GM18909 (cell line): ENCODE measurements around the gene NEUROD1.
A peak's percentile ranks its signal among the peaks of the same experiment; 100 is the strongest.

Experiments
- ATAC-seq: cut with Tn5 transposase; IDR thresholded peaks from one replicate; pipeline ENCODE4 v1.9.1; 2021; ENCODE audit warnings: mild to moderate bottlenecking; ENCODE audit not compliant: unreplicated experiment, poor library complexity

The NEUROD1 gene

DNA sequence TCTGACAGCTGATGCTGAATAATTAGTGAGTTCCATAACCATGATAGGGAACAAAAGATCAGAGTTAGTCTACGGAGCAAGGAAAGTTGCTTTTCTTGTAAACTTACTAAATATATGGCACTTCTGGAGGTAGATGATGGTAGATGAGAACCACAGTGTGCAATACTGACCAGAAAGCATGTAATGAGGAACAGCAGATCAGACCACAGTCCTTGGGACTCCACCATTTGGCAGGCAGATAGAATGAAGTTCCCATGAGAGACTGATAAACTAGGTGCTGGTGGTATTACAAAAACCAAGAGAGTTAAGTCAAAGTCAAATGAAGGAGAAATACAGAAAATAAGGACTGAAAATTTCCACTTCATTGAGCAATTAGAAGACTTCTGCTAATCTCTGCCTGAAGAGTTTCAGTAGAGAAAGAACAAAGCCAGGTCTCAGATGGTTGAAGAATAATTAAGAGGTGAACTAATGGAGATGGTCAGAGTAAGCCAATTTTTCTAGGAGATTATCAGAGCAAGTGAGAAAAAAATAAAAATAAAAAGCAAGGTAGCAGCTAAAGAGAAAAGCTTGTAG is 33.8 kb downstream of the NEUROD1 start:
- peak; percentile 44 for ATAC-seq

DNA sequence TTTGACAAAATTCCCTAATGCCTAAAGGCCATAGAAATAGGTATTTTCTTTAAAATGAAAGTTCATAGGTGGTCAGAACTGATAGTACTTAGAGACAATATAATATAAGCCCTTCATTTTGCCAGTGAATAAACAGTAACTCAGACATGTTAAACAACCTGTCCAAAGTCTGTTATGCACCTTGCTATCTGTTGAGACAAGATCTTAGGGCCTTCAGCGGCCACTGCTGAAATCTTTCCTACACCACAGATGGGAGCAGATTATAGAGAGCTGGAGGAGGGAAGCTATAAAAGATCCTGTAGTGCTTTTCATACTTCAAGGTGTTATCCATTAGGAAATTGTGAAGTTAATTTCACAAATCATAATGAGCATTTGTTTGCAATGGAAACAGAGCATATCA is 37.2 kb downstream of the NEUROD1 start:
- ATAC-seq, result no peak

DNA sequence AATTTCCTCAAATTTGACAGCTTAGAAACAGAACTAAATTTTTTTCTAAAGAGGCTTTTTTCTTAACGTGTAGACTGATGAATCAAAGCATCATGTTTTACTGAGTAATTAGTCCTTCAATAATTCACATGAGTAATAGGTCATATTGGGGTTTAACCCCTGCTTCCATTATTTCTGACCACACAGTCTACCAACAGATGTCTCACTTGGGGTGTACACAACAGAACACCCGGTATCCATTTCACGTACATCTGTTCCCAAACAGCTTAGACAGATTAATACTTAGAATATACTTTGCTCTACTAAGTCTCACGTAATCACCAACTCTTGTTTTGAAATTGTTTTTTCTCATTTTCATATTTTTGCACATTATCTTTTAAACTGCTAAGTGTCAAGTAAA is 38.2 kb downstream of the NEUROD1 start:
- ATAC-seq, result no peak

DNA sequence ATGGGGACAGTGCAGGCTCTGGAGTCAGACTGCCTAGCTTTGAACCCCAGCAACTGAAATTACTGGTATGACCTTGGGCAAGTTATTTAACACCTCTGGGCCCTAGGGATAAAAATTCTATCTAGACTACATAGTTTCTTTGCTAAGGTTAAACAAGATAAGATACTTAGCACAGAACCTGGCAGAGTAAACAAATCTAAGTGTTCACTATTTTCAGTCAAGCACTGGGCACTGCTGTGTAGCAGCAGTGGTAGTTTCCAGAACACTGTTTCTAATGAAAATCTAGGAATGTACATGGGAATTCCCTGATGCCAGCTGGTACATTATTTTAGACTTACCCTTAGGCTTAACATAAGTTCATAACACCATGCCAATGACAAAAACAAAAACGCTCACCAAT is 40.6 kb downstream of the NEUROD1 start:
- no peak for ATAC-seq

DNA sequence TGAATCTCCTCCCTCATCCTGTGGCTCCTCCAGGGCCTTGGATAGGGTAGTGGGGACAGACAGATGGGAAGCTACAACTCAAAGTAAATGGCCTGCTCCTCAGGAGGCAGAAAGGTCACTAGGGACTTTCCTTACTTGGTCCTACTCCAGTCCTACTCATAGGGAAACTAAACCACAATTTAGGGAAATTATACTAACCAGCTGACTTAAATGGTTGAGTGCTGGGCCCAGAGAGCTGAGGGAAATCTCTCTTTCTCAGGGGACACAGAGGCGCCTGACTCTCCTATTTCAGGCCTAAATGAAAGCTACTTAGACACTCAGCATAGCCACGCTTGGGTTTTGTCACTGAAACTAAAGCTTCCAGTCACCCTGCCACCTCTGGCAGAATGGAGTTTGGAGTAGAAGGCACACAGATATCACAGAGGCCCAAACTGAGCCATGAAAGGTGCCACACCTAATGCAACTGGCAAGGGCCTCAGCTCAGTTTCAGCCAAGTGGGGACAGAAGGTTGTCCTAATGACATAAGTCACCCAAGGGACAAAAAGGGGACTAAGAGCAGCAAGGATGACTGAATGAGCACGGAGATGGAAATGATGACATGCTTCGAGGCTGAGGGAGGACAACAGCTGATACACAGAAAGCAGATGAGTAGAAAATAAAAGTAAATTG is 47.5 kb downstream of the NEUROD1 start:
- ATAC-seq, result peak; percentile 69

DNA sequence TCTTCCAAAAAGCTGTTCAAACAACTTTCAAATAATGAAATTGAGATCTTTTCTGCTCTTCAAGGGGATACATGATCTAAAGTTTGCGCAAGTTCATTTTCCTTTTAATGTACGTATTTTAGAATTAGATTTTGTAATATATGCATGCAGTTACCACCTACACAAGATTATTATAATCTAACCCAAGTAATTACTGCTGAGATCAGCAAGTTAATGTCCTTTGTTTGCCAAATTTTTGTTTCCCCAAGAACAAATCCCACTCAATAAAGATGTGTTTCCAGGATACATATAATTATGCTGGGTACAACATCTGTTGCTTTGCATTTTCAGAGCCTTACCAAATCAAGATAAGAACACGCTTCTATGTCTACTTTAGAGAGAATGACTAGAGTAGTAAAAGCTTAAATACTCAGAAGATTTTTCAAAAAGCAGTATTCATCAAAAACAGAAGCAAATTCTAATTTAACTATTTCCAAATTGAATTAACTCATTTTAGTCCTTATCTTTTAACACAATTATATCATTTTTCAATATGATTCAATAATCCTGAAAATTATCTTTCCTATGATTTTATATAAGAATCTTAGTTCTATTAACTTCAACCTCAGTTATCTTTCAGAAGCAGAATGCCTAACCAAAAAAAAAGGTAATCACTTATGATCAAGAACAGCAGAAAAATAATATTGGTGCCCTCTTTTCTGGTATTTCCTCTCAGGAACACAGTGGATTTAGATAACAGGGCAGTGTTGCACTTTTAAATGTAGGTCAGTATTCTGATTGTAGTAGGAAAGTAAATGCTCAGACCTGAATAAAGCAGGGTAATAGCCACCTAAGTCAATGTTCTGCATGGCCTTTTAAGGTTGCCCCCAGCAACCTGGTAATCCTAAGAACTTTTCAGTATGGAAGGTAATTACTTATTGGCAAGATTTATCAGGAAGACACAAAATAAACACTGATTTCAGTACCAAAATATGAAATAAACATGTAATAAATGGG is 51.4 kb downstream of the NEUROD1 start:
- ATAC-seq, result no peak

DNA sequence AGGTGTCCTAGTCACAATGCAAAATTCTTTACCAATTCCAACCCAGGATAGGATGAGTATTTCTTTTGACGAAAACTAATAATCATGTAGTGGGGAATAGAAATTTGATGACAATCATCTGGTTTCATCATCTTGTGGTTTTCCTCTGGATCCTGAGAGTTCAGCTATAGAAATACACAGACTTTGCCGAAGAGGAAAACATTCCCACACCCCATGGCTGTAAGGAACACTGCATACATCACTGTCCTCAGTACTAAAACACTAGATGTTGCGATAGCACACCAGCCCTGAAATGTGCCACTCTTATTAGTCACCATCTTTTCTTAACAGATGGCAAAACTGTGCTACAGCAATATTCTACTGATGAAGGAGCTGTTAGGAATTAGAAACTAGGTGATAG is 52.8 kb downstream of the NEUROD1 start:
- ATAC-seq, result no peak

DNA sequence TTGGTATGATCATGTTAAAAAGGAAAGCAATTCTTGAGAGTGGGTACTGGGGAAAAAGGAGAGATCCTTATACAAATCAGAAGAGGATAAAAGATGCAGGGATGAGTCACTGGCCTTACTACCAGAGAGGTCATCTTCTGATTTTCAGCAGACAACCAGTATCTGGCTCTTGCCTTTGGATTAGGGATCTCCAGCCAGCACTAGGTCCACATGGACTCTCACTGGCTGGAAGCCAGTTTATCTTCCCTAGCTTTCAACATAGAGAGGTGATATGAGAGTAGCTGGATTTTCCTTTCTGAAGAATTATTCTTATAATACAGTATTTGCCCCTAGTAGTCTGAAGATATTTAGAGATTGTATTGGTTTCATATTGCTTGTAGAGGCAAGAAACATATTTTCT is 53.6 kb downstream of the NEUROD1 start:
- ATAC-seq, result no peak
